ENCODE measurements around the gene CDC25C. TPM values are rescaled to one million over a fixed set of nuclear protein-coding genes. Genes with fewer than 3 reads are reported as not detected.
"Not testable (repeated sequence)": the region's sequence is repeated elsewhere in the genome, so short reads cannot be mapped to it uniquely, and the experiment has no call there.

Gene CDC25C
- polyA plus RNA-seq, 1 donor: 11.7 TPM

DNA sequence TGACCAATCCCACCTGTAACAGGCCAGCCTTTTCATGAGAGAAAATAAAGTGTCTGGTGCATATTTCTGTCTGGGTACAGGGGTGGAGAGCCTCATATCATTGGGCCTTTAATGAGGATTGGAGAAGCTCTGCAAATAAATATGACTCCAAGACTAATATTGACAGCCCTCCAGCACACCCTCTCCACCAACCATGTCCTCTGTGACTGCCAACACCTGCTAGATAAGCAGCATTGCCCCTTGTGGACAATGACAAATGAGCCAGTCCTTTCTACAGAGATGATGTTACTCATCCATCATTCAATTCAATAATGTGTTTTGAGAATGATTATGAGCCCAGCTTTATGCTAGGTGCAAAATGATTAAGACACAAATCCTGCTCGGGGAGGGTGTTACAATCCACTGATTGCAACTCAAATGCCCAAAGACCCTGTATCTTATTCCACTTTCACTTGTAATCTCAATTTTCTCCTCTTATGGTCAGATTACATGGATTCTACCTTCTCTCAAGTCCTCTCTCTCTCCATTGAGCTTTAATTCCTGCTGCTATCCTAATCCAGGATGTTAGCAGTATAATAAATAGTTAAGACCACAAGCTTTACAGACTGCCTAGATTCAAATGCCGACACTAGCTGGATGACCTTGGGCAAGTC lies 55.1 kb downstream of the CDC25C start:
- no peak for DNase-seq

DNA sequence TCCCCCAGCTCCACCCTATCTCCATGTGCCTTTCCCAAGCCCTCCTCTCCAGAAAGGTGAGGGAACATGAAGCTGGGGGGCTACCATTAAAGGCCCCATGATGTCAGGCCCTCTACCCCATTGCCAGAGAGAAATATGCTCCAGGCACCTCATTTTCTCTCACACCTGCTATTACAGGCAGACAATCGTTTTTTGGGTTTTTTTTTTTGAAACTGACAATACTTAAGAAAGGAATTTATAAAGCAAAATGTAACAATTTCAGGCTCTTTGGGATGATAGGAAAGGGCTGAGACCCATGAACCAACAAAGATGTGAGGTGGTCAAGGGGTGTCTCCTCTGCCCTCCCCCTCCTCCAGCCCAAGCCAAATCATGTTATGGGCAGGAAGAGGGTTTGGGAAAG lies 55.7 kb downstream of the CDC25C start:
- no peak for DNase-seq

DNA sequence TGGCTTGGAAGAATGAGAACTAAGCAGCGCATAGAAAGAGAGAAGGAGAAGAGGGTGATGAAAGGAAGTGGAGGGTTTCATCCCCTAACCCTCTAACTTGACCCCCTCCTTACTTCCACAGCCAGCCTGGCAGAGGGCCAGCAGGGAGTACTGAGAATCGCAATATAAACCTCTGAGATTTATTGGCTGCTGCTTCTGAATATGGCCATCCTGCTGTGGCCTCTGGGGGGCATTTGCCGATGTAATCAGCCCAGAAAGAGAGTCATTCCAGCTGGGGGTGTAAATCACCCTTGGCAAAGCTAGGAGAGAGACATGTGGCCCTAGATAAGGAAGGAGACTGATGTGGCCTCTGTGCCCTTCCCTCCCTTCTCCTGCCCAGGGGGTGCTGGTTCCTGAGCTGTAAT lies 56.2 kb downstream of the CDC25C start:
- DNase-seq: peak; percentile 24

- peak; percentile 31 for DNase-seq
Measured at GRCh38 chr5:138274189-138274853, 57.3 kb downstream of the CDC25C start, which contains the start of gene GFRA3. GFRA3 (minus strand) TSS chr5:138274621; CDS start chr5:138274424, 197 bp downstream.

DNA sequence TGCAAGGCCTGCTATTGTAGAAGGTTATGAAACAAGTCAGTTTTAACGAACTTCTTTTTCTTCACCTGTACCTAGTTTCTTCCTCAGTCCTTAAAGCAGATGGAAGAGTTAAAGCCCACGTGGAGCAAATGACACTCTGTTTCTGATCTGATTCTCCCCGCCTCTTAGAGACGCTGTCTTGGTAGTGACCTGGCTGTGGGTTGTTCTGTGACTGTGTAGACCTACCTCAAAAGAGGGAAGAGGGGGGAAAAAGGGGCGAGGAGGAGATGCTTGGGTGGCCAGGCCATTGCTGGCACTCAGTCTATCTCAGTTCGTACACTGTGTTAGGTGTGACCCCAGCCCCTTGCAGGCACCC lies 57.8 kb downstream of the CDC25C start:
- no peak for DNase-seq

DNA sequence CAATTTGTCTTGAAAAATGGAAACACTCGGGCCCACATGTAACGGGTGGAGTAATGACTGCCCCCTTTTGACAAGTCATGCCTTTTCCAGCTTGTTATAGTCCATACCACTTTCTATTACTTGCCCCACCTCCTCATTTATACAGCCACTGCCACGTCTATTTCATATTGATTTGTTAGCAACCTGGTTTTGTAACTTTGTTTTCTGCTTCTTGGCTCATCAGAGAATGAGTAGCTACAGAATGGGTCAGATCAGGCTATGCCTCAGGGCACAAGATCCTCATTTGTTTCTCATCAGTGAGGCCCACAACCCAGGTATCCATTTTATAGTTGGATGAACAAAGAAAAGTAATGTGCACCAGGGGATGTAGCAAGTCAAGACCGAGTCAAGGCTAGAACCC lies 58.9 kb downstream of the CDC25C start:
- no peak for DNase-seq

DNA sequence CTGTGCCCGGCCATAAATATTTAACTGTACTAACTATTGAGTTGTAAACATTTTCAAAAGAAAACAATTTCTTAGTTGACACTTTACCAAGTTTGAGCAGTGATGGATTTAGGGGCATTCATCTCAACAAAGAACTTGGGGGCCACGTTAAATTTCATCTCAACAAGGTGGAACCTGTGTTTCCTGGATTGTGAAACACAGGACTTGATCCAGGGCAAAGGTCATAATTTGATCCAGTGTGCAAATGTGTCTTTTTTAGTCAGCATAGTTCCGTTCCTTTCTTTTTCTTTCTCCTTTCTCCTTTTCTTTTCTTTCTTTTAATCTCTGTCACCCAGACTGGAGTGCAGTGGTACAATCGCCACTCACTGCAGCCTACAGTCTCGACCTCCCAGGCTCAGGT lies 60.3 kb downstream of the CDC25C start:
- DNase-seq: no peak

- no peak for DNase-seq
Measured at GRCh38 chr5:138264183-138264582, 67.4 kb downstream of the CDC25C start.

DNA sequence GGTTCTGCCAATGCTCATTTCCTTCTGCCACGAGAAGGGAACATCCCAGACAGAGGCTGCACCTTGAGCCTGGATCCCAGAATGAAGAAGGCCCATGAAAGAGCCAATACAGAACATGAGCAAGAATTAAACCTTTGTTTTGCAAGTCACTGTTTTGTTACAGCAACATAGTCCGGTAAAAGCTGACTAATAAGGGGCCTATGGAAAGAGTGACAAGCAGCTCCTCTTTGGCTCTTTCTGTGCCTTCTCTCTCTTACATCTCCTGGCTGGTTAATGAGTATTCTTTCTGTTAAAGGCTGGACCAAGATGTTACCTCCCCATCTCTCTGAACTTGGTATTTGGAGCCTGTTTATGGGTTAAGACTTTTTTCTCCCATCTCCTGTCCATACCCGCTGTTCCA lies 68.0 kb downstream of the CDC25C start:
- no peak for DNase-seq

DNA sequence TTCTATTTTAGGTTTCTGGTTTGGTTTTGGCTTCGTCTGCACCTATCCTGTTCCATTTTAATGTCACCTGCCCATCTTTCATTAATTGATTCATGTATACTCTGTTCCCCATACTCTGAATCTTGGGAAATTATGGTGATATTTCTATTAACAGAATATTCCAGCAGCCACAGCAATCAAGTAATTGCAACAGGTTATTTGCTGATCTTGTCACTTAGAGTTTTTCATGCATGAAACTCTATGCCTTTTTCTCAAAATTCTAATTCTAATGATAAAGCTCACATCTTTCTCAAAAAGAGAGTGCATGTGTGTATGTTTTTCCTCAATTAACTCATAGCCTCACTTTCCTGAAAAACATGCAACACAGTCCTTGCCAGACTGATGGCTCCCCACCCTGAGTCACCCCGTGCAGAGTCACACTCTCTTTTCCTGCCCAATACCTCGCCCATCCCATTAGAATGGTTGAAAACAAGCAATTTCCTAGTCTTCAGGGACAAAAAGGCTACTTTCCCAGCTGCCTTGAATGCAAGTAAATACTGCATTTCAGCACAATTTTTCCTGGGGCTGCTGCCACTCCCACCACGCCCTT lies 72.8 kb downstream of the CDC25C start:
- no peak for DNase-seq

GRCh38 chr5:138257583-138257982 lies 74.0 kb downstream of the CDC25C start:
- no peak for DNase-seq

DNA sequence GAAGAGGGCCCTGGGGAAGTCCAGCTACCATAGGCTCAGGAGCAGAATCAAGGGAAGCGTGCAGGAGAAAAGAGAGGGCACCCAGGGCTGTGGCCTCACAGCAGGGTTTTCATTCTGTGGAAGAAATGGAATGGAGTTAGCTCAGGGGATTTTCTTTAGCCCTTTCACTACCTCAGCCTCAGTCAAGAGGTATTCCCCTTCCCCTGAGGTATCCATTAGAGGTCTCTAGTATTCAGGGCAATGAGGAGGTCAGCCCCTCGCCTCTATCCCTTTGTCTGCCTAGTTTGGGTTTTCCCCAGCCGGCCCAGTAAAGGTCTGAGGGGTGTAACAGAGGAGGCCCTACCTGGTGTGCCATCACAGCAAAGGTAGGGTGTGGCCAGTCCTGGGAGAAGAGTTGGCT lies 78.7 kb downstream of the CDC25C start:
- DNase-seq: no peak

GRCh38 chr5:138247800-138248199 lies 83.8 kb downstream of the CDC25C start:
- not testable (repeated sequence) for DNase-seq

DNA sequence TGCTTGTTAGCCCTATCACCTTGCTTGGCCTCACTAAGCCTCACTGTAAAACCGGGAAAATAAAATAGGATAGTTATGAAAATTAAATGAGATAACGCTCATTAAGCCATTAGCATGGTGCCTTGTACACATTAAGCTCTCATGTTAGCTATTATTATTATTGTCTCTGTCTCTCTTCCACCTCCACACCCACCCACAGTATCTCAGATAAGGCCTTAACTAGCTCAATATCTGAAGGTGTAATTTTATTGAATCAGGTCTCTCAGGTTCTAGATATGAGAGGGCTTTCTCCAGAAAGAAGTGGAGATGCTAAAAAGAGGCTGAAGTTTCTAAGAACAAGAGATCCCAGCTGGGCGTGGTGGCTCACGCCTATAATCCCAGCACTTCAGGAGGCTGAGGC lies 84.8 kb downstream of the CDC25C start:
- DNase-seq: no peak

GRCh38 chr5:138246334-138246733 lies 85.3 kb downstream of the CDC25C start:
- DNase-seq: no peak

GRCh38 chr5:138245717-138246116 lies 85.9 kb downstream of the CDC25C start:
- no peak for DNase-seq

GRCh38 chr5:138243794-138244193 lies 87.8 kb downstream of the CDC25C start:
- no peak for DNase-seq

- DNase-seq: peak; percentile 33
Measured at GRCh38 chr5:138241688-138242571, 89.7 kb downstream of the CDC25C start.

DNA sequence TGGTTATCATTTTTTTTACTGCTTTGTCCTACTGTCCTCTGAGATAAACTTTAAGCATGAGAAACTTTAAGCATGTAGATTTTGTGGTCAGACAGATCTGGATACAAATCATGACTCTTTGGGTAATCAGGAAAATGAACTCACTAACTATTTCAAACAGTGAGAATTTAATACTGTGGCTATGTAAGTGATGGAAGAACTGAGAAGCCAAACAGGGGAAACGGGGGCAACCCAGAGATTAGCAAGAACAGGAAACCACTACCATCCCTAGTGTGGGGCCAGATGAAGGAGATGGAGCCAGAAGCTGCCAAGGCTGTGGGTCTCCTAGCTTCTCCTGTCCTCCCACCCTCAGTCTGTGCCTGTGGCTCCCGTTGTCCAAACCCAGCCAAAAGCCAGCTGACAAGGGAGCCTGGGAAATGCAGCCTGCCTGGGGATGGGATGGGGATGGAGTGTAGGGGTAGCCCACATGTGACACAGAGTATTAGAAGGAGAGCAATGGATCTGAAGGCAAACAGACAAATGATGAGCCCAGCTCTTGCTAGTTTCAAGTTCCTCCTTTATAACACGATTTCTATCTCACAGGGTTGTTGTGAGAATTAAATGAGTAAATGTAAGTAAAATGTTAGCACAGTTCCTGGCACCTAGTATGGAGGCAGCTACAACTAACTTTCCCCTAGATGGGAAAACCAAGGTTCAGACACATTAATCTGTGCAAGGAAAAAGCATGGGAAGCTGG lies 90.8 kb downstream of the CDC25C start:
- no peak for DNase-seq

DNA sequence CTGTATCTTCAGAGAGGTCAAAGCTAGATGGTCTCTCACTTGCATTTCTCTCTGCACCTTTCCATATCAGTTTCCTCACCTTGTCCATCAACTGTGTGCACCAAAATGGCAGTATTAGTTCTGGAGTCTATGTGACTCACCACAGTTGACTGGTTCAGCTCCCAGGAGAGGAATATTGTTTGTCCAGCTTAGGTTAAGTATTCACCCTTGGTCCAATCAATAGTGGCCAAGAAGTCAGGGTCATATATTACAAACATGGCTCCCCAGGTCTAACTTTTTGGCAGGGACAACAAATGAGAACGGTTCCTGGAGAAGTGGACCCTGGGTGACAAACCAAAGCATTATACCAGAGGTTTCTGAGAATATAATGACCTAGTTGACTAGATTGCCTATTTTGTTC lies 93.6 kb downstream of the CDC25C start:
- DNase-seq: no peak
